Kidney (tissue), 14 donors: ENCODE results near the gene SEC31A. TPM values are rescaled to one million over a fixed set of nuclear protein-coding genes. Genes with fewer than 3 reads are reported as not detected.

ENCODE experiments used
- DNase-seq, 5 donors: peaks; one replicate each; pipeline ENCODE4 v3.0.0-alpha.2; 2013 to 2020
- FAIRE-seq: peaks from 2 replicates; lab custom pipeline; 2012; peaks lifted over from hg19 to GRCh38; lab: Jason Lieb, UNC
- H3K27ac ChIP-seq, 2 donors: one replicate each; pipeline ENCODE4 v1.7.0; 2013; ENCODE audit warnings: low read depth in 2 of 2, low read length in 2 of 2, inconsistent platforms in 1 of 2
- H3K27me3 ChIP-seq: one replicate; pipeline ENCODE4 v1.7.1; 2013; ENCODE audit warnings: low read length, inconsistent platforms; ENCODE audit not compliant: control insufficient read depth, insufficient read depth
- H3K36me3 ChIP-seq, 3 donors: one replicate each; pipeline versions ENCODE4 v1.7.0 to v1.7.1; 2013; ENCODE audit warnings: low read length in 3 of 3, control low read depth in 1 of 3, inconsistent platforms in 1 of 3; ENCODE audit not compliant: insufficient read depth in 3 of 3, control insufficient read depth in 2 of 3
- H3K4me1 ChIP-seq, 3 donors: one replicate each; pipeline versions ENCODE4 v1.7.0 to v1.7.1; 2013; ENCODE audit warnings: low read length in 3 of 3, inconsistent platforms in 1 of 3, low read depth in 1 of 3; ENCODE audit not compliant: control insufficient read depth in 2 of 3, insufficient read depth in 2 of 3
- H3K4me3 ChIP-seq, 3 donors: one replicate each; pipeline versions ENCODE4 v1.7.0 to v1.8.1; 2013; ENCODE audit warnings: low read length in 3 of 3, control low read depth in 1 of 3, inconsistent platforms in 1 of 3
- H3K9ac ChIP-seq, 3 donors: one replicate each; pipeline versions ENCODE4 v1.7.0 to v1.7.1; 2013; ENCODE audit warnings: low read length in 3 of 3, control low read depth in 1 of 3, inconsistent platforms in 1 of 3
- H3K9me3 ChIP-seq, 3 donors: one replicate each; pipeline versions ENCODE4 v1.7.0 to v1.7.1; 2013; ENCODE audit warnings: low read length in 3 of 3, control low read depth in 1 of 3, inconsistent platforms in 1 of 3; ENCODE audit not compliant: control insufficient read depth in 2 of 3, insufficient read depth in 1 of 3
- CTCF ChIP-seq: IDR thresholded peaks from 3 replicates; pipeline ENCODE4 v1.5.1; 2012; ENCODE audit warnings: mild to moderate bottlenecking, moderate library complexity, borderline replicate concordance; ENCODE audit not compliant: insufficient read depth; ENCODE audit errors: extremely low read depth
- intact Hi-C: fragments of 100-400 bp; cut with DNase I; formaldehyde crosslinking; loops from one replicate; pipeline ENCODE4 v1.11.1; 2022
- polyA plus RNA-seq: library from polyadenylated mRNA; stranded (reverse); fragments of 350-450 nt; fragmentation: Illumina TruSeq; extraction: RNeasy Lipid Tissue Mini Kit (QIAGEN cat#74804); gene quantifications from one replicate; pipeline ENCODE4 v1.2.3, GENCODE V29; 2014; ENCODE audit warnings: low read depth, low replicate concordance; ENCODE audit not compliant: insufficient read depth
- total RNA-seq: library from RNA; stranded (reverse); fragmentation: NEBNext Ultra II Directional; extraction: Animal tissue kit (Norgen Biotek cat#: 25700); gene quantifications from one replicate; pipeline ENCODE4 v1.2.1, GENCODE V29; 2021
- donor health status: control.
- donor health status: control.
- donor health status: control.
- donor health status: control.
- donor health status: control.
- donor health status: DM: yes; HTN: yes; CAD: no.
- donor health status: Normal renal cell carcinoma (clear cell type).

The SEC31A gene
- total and polyA plus RNA-seq, 2 donors from 2014 or later, result 104 to 204 TPM

GRCh38 chr4:82901183-82901718, 10.3 kb upstream of the SEC31A start:
- Histone ChIP-seq H3K27ac (peak overlapping the region; percentile 99), H3K9me3 (no peaks in the 10 kb centered on the region), H3K36me3 (peaks cover 0 to 2% (median 0%) of the 10 kb centered on the region in 3 donors), H3K27me3 (no peaks in the 10 kb centered on the region), H3K4me3 (peak overlapping the region; percentile 92 to 100 (median 100)), H3K4me1 (peaks cover 0 to 8% (median 3%) of the 10 kb centered on the region in 3 donors), H3K9ac (peak overlapping the region; percentile 94 to 99 (median 97))
- no peak for DNase-seq
- TF ChIP-seq CTCF, result no peak
- FAIRE-seq, result no peak
- intact Hi-C loops, result no loop called here

- H3K4me3 ChIP-seq, result peak within 1 kb of the TSS; percentile 92 to 100 (median 100)
- H3K4me1 ChIP-seq, result peaks cover 0 to 8% (median 3%) of the 10 kb centered on the region in 3 donors
- no peak for TF ChIP-seq CTCF
- H3K9ac ChIP-seq, result peak within 1 kb of the TSS; percentile 94 to 99 (median 97)
- no peaks in the 10 kb centered on the region for H3K9me3 ChIP-seq
- peak within 1 kb of the TSS; percentile 99 for H3K27ac ChIP-seq
- peaks cover 0 to 2% (median 0%) of the 10 kb centered on the region in 3 donors for H3K36me3 ChIP-seq
- no peaks in the 10 kb centered on the region for H3K27me3 ChIP-seq
- intact Hi-C loops, result no loop called here
- FAIRE-seq (peak; percentile 95), DNase-seq (peak; percentile 99 to 100 (median 100))
Measured at GRCh38 chr4:82900411-82901182, 9.6 kb upstream of the SEC31A start, which contains the start of gene THAP9. TSS of gene THAP9 (plus strand) at chr4:82900735. CDS start at chr4:82900803, 68 bp downstream.

DNA sequence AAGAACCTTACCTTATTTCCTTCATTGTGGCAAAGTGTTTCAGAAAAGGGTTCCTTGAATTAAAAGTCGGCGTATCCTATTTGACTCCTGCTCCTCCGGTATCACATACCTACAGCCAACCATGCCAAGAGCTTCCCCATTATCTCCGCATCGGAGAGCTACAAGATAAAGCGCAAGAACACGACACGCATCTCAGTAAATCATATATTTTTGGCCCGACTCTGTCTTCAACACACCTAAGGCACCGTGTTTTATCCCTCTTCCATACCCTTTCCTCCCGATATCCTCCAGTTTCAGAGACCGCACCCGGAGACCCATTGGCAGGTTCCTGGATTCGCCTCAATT, 9.1 kb upstream of the SEC31A start:
- intact Hi-C loops, result no loop called here
- Histone ChIP-seq H3K27ac (peak overlapping the region; percentile 93 to 99), H3K9ac (peak overlapping the region; percentile 81 to 98 (median 91)), H3K36me3 (no peaks in the 10 kb centered on the region), H3K4me3 (peak overlapping the region; percentile 92 to 100 (median 100)), H3K9me3 (no peaks in the 10 kb centered on the region), H3K27me3 (no peaks in the 10 kb centered on the region), H3K4me1 (peaks cover 0 to 8% (median 3%) of the 10 kb centered on the region in 3 donors)
- FAIRE-seq (no peak), DNase-seq (no peak)
- TF ChIP-seq CTCF, result no peak
